ENCODE results near the gene AFAP1L2. TPM values are rescaled to one million over a fixed set of nuclear protein-coding genes. Genes with fewer than 3 reads are reported as not detected.

AFAP1L2 gene
- total and polyA plus RNA-seq, 2 donors (not counting 1 experiment from before 2014, with no cell fraction given), result 4.7 to 4.9 TPM

- no peaks in the 10 kb centered on the region for H3K4me1 ChIP-seq (ENCODE audit: control insufficient read depth in 2 of 2, insufficient read depth in 2 of 2, low read length in 2 of 2)
- H3K27me3 ChIP-seq (replicated peaks in 1 of 4; ENCODE audit: control extremely low read depth in 1 of 4, control insufficient read depth in 3 of 4, insufficient read depth in 4 of 4, low read length in 3 of 4), result peaks cover 0 to 3% (median 0%) of the 10 kb centered on the region in 4 experiments
- H3K4me3 Mint-ChIP-seq, result no peak overlapping the region
- H3K9me3 ChIP-seq (ENCODE audit: control extremely low read depth in 1 of 3, control insufficient read depth in 2 of 3, insufficient read depth in 1 of 3, low read length in 2 of 3), result no peaks in the 10 kb centered on the region
- H3K36me3 ChIP-seq (replicated peaks in 1 of 2; ENCODE audit: control extremely low read depth in 1 of 2, control insufficient read depth in 1 of 2, extremely low read depth in 1 of 2, insufficient read depth in 2 of 2, low read length in 1 of 2), result no peaks in the 10 kb centered on the region
- no peaks in the 10 kb centered on the region for H3K79me2 ChIP-seq (ENCODE audit: control insufficient read depth, insufficient read depth, low read length)
- no peak for DNase-seq
- H3K27me3 Mint-ChIP-seq, result no peaks in the 10 kb centered on the region
- H3K4me2 ChIP-seq (replicated peaks; ENCODE audit: low read depth, low read length, poor library complexity, severe bottlenecking), result no peak overlapping the region
- 88% methylated on average over 1 of the region's 2 CpGs for WGBS (ENCODE audit: insufficient coverage)
- CTCF ChIA-PET, result no interaction called here
- no peak for ATAC-seq (ENCODE audit: low read depth)
- no peak for TF ChIP-seq CTCF (IDR thresholded peaks at IDR 0.05)
- TF ChIP-seq EZH2 (IDR thresholded peaks at IDR 0.05; ENCODE audit: borderline replicate concordance, insufficient read depth, low read depth, low read length, poor library complexity, severe bottlenecking), result no peak
- H3K27ac Mint-ChIP-seq, result no peak overlapping the region
- no peaks in the 10 kb centered on the region for H3K4me1 Mint-ChIP-seq
- H3K9me3 Mint-ChIP-seq (ENCODE audit: insufficient read depth), result no peaks in the 10 kb centered on the region
- H3K27ac ChIP-seq (ENCODE audit: low read length in 2 of 2), result no peak overlapping the region
- H3K4me3 ChIP-seq (ENCODE audit: control extremely low read depth in 1 of 5, extremely low read depth in 1 of 5, insufficient read depth in 1 of 5, low read depth in 2 of 5, low read length in 4 of 5), result no peak overlapping the region
- intact Hi-C loops (cut with micrococcal nuclease), result no loop called here
- POLR2A ChIA-PET, result no interaction called here
- no peak overlapping the region for H3K9ac ChIP-seq (ENCODE audit: low read length)
- H2AFZ ChIP-seq (ENCODE audit: insufficient read depth, low read depth, low read length, poor library complexity, severe bottlenecking), result no peak overlapping the region
- H4K20me1 ChIP-seq (ENCODE audit: control insufficient read depth, insufficient read depth, low read length, poor library complexity, severe bottlenecking), result no peaks in the 10 kb centered on the region
Measured at GRCh38 chr10:114261076-114261475, 143.2 kb downstream of the AFAP1L2 start.

- H3K4me2 ChIP-seq (replicated peaks; ENCODE audit: low read depth, low read length, poor library complexity, severe bottlenecking), result no peak overlapping the region
- DNase-seq (no peak), ATAC-seq (ENCODE audit: low read depth) (no peak)
- POLR2A ChIA-PET, result no interaction called here
- H3K4me1 ChIP-seq (ENCODE audit: control insufficient read depth in 2 of 2, insufficient read depth in 2 of 2, low read length in 2 of 2), result peaks cover 0 to 5% of the 10 kb centered on the region in 2 donors
- no peak overlapping the region for H3K9ac ChIP-seq (ENCODE audit: low read length)
- H3K9me3 ChIP-seq (ENCODE audit: control extremely low read depth in 1 of 3, control insufficient read depth in 2 of 3, insufficient read depth in 1 of 3, low read length in 2 of 3), result no peaks in the 10 kb centered on the region
- H3K36me3 ChIP-seq (replicated peaks in 1 of 2; ENCODE audit: control extremely low read depth in 1 of 2, control insufficient read depth in 1 of 2, extremely low read depth in 1 of 2, insufficient read depth in 2 of 2, low read length in 1 of 2), result no peaks in the 10 kb centered on the region
- H3K9me3 Mint-ChIP-seq (ENCODE audit: insufficient read depth), result no peaks in the 10 kb centered on the region
- no peaks in the 10 kb centered on the region for H3K79me2 ChIP-seq (ENCODE audit: control insufficient read depth, insufficient read depth, low read length)
- 95% methylated on average over 4 of the region's 5 CpGs for WGBS (ENCODE audit: insufficient coverage)
- no peaks in the 10 kb centered on the region for H4K20me1 ChIP-seq (ENCODE audit: control insufficient read depth, insufficient read depth, low read length, poor library complexity, severe bottlenecking)
- H2AFZ ChIP-seq (ENCODE audit: insufficient read depth, low read depth, low read length, poor library complexity, severe bottlenecking), result no peak overlapping the region
- no peak overlapping the region for H3K27ac Mint-ChIP-seq
- peaks cover 2% of the 10 kb centered on the region for H3K4me1 Mint-ChIP-seq
- no peak overlapping the region for H3K27ac ChIP-seq (ENCODE audit: low read length in 2 of 2)
- no peaks in the 10 kb centered on the region for H3K27me3 Mint-ChIP-seq
- no peak overlapping the region for H3K4me3 ChIP-seq (ENCODE audit: control extremely low read depth in 1 of 5, extremely low read depth in 1 of 5, insufficient read depth in 1 of 5, low read depth in 2 of 5, low read length in 4 of 5)
- peaks cover 0 to 1% (median 0%) of the 10 kb centered on the region in 4 experiments for H3K27me3 ChIP-seq (replicated peaks in 1 of 4; ENCODE audit: control extremely low read depth in 1 of 4, control insufficient read depth in 3 of 4, insufficient read depth in 4 of 4, low read length in 3 of 4)
- no peak overlapping the region for H3K4me3 Mint-ChIP-seq
- intact Hi-C loops (cut with micrococcal nuclease), result no loop called here
- CTCF ChIA-PET, result no interaction called here
- TF ChIP-seq CTCF (IDR thresholded peaks at IDR 0.05) (no peak), EZH2 (IDR thresholded peaks at IDR 0.05; ENCODE audit: borderline replicate concordance, insufficient read depth, low read depth, low read length, poor library complexity, severe bottlenecking) (no peak)
Measured at GRCh38 chr10:114260366-114260765, 143.9 kb downstream of the AFAP1L2 start.
